Measurements from ENCODE around the gene PTPRE.

Gene PTPRE

DNA sequence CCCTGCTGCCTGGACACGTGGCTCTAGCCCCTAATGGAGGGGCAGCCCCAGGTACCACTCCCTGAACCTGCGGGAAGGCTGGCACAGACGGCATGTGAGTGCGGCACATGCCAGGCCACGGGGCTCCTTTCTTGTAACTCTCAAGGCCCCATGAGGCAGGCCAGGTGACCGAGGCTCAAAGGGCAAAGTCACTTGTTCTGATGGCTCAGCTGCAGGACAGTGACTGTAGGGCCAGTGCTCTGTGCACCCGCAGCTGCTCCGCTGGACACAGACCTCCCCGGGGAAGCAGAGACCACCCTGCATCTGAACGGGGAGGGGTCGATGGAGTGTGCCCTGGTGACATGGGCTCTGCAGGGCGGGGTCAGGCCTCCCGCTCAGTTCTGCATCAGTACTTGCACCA, 55.3 kb downstream of the PTPRE start:
- DNase-seq: no peak

DNA sequence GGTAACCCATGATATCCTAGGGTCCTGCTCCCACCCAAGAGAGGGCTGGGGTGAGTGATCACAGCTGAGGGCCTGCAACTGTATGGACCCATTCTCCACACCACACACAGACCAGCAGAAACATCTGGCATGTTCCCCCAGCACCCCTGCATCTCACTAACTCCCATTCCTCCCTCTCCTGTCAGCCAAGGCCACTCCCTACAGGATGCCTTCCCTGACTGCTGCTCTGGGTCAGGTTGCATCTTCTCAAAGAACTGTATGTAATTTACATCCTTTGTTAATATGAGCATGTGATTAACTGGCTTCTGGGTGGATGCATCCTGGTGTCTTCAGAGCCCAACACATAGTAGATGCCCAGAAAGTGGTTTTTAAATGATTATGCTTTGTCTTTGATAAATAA, 56.2 kb downstream of the PTPRE start:
- no peak for DNase-seq

DNA sequence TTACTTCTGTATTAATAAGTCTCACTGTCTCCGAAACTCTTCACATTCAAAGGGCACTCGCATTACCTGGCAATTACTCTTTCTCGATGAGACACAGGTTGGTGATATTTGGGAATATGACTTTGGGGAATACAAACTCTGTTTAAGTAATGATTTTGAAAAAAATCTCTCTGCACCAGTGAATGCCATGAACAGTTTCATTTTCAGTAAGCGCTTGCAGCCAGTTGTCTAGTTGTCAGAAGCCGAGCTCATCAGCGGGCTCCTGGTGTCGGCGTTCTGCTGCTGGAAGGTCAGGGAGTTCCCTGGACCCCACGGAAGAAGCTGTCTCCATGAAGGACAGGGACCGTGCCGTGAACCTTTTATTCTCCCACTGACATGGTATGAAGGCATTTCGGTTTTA, 57.7 kb downstream of the PTPRE start:
- no peak for DNase-seq

DNA sequence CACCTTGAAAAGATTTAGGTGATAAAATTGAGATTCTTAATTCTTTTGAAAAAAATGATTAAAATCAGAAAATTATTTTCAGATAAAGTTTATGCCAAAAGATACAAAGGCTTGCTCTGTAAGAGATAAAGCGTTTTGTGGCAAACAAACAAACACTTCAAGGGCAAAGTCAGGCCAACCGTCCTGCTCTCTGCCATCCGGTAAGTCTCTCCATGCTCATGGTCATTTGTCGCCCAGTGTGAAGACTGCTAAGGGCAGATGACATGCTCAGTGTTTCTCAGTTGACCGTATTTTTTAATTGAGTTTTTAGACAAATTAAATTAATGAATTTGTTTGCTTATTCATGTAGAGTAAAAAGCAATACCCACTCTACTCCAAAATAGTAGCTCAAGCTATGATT, 60.0 kb downstream of the PTPRE start:
- no peak for DNase-seq

DNA sequence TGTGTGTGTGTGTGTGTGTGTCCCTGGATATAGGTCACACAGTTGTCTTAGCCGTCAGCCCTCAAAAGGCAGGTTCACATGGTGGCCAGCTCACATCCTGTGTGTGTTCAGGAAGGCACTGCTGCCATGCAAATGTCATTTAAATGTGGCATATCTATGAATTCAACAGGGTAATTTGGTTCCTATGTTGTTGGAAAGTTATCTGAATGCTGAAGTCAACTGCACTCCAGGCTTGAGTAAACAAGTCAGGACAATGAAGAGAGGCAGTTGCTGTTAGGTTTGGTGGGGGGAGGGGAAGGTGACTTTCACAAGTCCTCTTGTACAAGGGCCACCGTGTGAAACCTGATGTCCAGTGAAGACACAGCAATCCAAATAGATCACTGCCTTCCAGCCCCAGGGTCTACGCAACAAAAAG, 61.1 kb downstream of the PTPRE start:
- DNase-seq: no peak

DNA sequence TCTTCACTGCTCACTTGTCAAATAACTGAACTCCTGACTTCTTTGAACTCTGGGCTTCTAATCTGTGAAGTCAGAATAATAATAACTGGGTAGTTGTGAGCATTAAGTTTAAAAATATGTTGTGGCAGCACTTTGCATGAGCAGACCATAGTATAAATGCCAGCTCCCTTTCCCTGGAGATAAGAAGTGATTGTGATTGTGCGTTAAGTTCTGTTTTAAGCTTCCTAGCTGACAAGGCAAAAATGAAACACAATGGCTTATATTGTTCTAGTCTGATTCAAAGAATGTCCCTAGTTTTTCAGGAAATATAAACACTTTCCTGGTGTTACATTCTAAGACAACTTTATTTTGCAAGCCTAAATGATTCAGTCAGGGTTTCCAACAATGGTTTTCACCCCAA, 61.8 kb downstream of the PTPRE start:
- DNase-seq: no peak

DNA sequence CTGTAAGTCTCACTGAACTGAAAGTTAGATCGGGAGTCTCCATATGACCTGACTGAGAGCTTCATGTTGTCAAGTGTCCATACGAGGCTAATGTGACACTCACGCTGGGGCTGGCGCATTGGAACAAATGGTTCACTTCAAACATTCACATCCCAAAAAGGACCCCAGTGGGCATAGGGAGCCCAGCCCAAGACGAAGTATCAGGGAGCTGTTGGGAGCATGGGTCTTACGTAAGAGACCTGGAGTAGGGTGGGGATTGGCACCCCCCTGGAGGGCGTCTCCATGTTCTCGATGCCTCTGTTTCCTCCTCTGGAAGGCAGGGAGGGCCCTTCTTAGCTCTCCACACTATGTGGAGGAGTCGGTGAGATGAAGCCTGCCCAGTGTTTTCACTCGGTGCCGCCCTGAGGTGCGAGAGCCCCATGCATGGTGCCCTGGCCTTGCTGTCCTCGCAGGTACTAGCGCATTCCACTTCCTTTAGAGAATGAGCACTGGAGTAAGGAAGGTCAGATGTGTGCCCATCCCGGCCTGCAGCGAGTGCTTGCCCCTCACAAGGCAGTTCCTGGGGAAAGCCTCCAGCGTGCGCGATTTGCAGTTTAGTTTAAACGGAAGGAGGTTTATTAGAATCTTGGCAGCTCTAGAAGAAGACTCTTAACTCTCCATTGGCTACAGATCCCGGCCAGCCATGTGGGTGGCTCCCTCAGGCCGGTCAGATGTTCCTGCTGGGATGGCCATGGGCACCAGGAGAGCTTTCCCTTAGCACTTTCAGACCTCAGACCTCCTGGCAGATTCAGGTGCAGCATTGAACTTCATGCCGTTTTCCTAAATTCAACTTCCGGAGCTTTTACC, 64.4 kb downstream of the PTPRE start:
- DNase-seq: no peak

DNA sequence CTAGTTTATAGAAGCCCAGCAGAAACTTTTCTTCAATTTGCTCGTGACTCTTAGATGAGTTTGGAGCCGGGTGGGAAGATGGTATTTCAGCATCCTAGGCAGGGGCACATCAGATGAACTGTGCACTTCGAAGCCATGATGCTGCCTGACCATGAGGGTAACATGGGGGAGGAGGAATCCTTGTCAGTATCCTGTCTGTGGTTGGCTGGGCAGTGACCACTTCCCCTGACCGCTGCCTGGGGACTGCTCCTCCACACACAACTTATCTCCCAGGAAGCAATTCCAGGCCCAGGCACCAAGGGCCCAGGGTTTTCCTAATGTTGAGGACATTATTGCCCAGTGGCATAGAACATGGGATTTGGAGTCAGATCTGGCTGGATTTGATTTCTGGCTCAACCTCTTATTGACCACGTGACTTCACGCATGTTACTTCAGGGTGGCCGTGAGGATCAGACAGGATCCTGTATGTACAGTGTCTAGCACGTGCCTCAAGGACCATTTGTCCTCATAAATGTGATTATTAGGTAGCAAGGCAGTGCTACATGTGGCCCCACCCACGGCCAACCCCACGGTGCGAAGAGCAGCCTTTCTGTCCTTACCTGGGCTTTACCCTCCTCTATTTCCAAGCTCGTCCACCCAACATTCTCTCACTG, 65.2 kb downstream of the PTPRE start:
- DNase-seq: no peak

DNA sequence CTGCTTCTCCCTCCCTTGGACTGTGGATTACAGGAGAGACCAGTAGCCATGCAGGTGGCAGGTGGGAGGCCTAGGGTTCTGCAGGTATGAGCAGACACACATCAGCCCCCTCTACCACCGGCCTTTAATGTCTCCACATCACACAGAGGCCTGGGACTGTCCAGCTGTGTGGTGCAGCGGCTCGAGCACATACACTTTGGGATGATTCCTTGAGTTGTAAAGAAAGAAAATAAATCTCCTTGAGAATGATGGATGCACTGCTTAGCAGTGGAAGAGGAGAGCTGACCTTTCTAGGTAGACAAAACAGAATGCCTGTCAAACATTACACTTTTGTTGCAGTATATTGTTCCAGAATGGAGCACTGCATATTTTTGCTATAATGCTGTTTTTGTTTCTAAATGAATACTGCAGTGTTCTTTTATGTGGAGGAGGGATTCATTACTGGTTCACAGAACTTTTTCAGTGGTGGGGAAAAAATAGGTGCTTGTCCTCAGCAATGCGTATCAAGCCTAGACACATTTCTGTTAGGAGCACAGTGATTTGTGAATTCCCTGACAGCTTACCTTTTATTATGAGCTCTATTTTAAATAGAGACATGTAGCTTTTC, 66.0 kb downstream of the PTPRE start:
- DNase-seq: no peak

DNA sequence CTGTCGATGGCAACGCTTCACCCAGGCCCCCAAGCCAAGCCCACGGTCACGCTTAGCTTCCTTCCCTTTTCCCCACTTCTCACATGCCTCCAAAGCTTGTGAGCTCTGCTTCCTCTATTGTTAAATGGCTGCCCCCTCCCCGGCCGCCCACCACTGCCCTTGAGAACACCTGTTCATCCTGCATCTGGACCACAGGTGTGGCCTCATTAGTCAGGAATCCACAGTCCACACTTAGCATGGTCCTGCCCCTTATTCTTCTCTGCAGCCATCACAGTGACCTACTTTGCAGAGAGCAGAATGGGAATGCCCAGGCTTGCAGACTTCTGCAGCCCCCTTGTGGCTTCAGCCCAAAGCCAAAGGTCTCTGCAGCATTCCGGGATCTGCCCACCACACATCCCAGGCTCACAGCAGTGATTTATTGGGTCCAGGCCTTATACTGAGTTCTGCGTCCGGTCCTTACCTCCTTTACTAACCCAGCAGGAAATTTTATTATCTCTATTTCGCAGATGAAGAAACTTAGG, 66.9 kb downstream of the PTPRE start:
- DNase-seq: no peak

DNA sequence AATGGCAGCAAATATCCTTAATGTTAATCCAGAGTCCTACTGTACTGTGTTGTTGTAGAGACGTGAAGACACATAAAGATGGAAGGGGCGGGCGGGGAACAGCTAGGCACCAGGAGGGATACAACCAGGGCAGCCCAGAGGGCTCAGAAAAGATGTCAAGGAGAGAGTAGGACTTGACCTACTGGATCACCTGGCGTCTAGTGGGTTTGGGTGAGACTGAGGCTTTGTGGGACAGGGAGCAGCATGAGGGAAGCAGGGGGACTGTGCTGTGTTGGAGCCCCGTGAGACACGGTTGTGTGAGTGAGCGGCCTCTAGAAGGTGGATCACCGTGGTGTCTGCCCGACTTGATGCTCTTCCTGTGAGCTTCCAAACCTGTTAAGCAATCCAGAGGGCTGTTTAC, 68.0 kb downstream of the PTPRE start:
- DNase-seq: no peak

DNA sequence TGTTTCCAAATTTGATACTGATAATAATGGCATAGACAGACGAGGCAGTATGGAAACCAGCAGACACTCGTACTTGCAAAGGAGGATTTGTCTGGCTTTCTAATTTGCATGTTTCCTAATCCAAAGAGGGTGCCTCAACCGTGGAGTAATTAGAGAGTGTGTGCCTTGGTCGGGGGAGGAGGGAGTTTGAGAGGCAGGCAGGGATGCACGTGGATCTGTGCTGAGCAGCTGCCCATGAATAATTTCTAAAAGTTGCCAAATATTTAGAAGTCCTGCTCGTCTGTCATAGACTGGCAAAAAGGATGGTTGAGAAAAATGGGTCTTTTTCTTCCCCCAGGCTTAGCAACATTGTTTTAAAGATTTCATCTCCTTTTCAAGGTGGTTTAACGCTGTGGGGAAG, 69.4 kb downstream of the PTPRE start:
- no peak for DNase-seq

DNA sequence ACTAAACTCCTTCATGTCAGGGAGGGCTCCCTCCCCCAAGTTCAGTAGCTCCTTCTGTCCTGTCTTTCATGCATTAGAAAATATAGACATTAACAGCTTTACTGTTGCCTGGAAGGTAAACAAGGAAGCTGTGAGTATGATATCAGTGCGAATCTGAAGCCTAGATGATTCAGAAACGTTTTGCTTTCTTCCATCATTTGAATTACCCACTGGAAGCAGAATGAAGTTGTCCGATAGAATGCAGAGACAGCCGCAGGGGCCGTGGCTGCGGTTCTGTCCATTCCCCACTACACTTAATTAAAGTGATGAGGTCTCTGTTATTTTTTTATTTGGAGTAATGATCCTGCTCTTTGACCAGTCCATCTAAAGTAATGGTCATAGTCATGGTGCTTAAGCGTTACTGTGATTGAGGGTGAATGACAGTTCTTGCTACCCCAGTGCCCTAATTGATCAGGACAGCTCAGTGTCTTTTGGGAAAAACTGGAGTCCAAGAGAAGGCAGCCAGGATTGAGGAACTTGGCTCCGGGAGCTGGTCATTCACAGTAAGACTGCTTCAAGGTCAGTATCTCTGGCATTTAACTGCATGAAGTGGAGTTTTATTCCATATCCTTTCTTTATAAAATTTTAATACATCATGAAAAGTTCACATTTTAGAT, 69.9 kb downstream of the PTPRE start:
- no peak for DNase-seq

DNA sequence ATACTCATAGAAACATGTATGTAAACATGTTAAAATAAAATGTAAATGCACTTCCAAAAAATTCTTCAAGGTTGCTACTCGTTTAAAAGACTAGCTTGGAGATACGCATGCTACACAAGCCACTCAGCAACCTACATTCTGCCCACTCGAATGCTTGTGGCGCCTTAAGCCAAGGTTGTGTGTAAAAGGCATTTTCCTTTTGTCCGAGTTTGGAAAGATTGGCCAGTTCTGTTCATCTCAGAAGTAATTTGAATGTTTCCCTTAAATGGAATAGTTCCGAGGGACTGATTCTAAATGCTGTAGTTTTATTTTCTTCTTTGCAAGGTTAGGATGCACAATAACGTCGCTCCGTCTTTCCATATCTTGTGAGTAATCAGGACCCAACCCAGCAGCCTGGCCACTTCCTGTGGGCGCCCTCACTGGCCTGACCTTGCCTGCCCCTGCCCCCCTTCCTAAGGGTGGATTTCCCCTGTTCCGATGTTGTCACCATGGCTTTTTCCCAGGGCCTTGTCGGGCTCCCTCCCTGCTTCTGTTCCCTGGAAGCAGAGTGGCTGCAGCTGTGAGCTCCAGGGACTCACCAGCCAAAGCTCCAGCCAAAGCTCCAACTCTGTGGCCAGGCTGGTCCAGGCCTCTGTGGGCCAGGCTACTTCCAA, 70.6 kb downstream of the PTPRE start:
- no peak for DNase-seq

DNA sequence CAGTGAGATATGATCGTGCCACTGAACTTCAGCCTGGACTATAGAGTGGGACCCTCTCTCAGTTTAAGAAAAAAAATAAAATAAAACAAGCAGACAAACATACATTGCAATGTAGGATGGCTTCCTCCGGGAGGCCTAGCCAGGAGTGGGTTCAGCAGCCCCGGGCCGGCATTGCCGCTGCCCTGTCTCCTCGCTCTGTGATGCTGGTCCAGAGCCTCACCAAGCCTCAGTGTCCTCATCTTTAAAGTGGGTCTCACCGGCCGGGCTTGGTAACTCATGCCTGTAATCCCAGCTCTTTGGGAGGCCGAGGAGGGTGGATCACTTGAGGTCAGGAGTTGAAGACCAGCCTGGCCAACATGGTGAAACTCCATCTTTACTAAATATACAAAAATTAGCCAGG, 71.6 kb downstream of the PTPRE start:
- DNase-seq: no peak

DNA sequence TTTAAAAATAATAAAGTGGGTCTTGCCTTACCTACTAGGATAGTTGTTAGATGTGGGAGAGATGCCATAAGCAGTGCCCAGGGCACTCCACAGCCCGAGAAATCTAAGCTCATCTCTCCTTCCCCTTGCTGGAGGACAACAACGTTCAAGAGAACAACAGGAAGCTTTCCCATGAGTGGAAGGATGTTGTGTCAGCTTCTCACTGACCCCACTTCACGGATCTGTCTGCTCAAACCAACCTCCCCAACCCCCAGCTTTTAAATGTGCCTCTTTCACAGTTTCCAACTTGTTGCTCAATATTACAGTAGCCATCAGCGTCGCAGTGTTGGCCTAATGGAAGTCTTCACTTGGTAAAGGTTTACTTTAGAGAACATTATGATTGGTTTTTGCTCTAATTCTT, 72.1 kb downstream of the PTPRE start:
- no peak for DNase-seq

DNA sequence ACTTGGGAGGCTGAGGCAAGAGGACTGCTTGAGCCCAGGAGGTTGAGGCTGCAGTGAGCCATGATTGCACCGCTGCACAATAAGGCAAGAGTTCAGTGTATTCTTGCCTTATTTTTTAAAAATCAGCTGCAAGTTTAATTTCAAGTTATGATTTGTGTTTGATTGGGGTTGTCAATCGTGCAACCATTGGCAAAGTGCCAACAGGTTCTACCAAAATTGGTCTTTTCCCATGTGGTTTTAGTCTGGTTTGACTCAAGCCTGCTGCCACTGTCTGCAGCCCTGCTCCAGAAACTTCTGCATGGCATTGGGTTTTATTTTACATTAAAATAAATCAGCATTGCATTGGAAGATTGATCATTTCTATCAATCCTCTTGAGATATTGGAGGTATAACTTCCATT, 72.7 kb downstream of the PTPRE start:
- no peak for DNase-seq

DNA sequence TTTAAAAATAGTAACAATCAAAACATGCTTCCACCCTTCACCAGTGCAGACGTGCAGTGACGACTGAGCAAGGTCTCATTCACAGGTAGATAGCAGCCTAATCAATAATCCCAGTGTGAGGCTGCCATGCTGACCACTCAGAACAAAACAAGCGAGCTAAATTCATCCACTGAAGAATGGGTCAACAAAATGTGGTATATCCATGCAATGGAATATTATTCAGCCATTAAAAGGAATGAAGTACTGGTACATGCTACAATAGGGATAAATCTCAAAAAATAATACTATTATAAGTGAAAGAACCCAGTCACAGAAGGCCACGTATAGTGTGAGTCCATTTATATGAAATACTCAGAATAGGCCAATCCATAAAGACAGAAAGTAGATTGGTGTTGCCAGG, 74.0 kb downstream of the PTPRE start:
- no peak for DNase-seq

DNA sequence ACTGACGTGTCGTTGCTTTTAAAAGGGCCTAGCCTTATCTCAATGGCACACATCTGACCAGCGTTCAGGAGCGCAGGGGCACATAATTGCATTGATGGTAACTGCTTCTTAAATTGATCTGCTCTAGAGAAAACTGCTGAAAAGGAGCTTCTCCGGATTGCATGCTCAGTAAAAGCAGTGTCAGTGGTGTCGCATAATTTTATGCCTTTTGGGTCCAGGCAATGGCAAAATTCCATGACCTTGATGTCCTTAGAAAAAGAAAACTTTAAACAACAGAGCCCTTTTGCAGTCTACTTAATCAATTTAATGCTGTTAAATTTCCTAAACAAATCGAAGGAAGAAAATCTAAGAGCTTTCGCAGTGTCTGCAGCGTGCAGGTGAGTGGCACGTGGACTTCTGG, 75.7 kb downstream of the PTPRE start:
- DNase-seq: no peak

DNA sequence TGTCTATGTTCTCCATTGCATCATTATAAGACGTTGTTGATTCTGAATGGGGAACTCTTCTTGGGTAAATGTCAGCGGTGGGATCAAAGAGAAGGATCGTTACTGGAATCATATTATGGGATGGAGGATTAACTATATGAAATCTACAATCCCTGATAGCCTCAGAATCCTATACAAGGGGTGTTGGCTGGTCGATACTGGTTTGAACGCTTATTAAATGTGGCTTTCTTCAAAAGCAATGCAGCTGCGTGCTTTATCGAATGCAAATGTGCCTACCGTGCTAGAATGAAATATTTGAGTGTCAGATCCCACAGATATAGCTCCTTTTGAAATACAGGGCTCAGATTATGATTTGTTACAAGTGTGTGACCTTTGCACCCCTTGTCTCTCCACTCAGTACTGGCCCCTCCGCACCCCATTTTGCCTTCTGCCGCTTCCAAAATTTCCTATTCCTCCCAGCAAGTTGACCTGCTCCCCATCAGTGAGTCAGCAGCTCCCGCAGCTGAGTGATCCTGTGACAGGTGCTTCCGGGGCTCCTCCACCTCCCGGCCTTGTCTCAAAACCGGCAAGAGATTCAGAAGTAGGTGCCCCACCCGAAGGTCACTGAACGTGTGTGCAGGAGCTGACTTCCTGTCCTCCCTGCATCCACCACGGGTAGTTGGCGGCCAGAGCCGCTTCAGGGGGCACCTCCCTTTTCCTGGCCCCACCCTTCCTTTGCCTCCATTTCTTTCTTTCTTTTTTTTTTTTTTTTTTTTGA, 76.6 kb downstream of the PTPRE start:
- DNase-seq: no peak

DNA sequence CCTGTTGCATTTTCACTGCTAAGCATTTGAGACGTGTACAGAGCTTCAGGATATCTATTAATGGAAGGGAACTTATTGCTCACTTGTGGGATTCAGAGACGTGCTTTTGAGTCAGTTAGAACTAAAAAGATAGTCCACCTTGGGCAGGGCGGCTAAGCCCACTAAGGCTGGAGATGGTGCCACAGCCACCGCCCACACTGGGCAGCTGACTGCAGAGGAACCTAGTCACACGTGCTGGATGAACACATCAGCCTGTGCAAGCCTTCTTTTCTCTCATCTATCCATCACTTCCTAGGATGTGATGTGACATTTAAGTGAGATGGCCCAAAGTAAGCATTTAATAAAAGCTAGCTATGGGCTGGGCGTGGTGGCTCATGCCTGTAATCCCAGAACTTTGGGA, 78.0 kb downstream of the PTPRE start:
- DNase-seq: no peak
